OCI-LY7 (cell line): ENCODE results near the gene SEPTIN10.

Experiments
- CTCF ChIP-seq: fragments of 200-600 bp; sonication (generic); conservative IDR thresholded peaks from 2 replicates; pipeline ENCODE4 v1.5.1; 2014; ENCODE audit warnings: mild to moderate bottlenecking, antibody characterized with exemption, low read length, moderate library complexity, mixed read lengths
- EZH2phosphoT487 ChIP-seq: fragments of 200-600 bp; sonication (generic); IDR thresholded peaks from 2 replicates; pipeline ENCODE4 v1.6.1; 2018; ENCODE audit warnings: low read depth, borderline replicate concordance, mild to moderate bottlenecking, mixed run types, antibody characterized with exemption, low read length, moderate library complexity, mixed read lengths

GRCh38 chr2:109647636-109648035 lies 33.9 kb upstream of the SEPTIN10 start:
- TF ChIP-seq CTCF (no peak), EZH2phosphoT487 (no peak)
